ENCODE measurements around the gene RFX6.
"Not testable (repeated sequence)": the region's sequence is repeated elsewhere in the genome, so short reads cannot be mapped to it uniquely, and the experiment has no call there.

RFX6 gene

GRCh38 chr6:116876635-116877611 is at the start of gene RFX6:
Gene RFX6, plus strand, starts transcription at chr6:116877242. Its CDS starts 34 bp downstream, at chr6:116877276.
- no peak for DNase-seq (ENCODE audit: low spot score)

GRCh38 chr6:116827561-116828240 is 49.3 kb upstream of the RFX6 start:
- no peak for DNase-seq (ENCODE audit: low spot score)

DNA sequence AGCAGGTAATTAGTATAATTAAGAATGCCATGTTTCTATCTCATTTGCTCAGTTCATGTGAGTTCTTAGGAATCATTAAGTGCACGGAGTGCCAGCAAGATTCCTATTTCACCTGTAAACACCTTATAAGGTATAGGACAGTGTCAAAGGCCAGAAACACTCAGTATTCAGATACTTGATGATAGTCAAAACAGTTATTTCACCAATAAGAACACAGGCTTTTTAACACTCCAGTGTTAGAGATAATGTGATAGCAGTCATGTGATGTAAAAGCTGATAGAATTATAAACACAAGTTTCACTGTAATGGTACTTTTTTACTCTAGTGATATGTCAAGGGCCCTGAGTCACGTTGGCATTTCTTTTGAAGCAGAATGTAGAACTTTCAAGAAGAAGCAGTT is 48.1 kb upstream of the RFX6 start, which contains the start of gene GPRC6A:
Gene GPRC6A, minus strand, starts transcription at position 101 of the 400 bp plus-strand sequence. Its CDS starts 70 bp downstream, at position 31.
- DNase-seq (ENCODE audit: low spot score): no peak

- not testable (repeated sequence) for DNase-seq (ENCODE audit: low spot score)
Observed at GRCh38 chr6:116834526-116834925, 42.5 kb upstream of the RFX6 start.

GRCh38 chr6:116836606-116837342 is 40.3 kb upstream of the RFX6 start:
- DNase-seq (ENCODE audit: low spot score): no peak

DNA sequence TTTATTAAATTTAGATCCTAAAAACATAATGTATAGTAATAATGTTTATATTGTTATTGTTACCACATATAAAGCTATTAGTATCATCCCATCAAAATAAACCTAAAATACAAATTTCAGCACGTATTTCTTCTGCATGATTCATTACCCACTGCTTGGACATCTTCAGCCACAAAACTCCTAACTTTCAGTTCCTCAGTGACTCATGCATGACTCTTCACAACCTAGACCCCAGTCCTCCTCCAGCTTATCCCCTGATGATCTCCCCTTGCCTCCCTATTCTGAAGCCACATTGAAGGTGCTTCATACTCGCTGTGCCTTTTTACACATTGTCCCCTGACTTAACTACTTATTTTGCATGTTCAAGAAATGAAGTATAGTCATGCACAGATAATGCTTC is 37.0 kb upstream of the RFX6 start:
- DNase-seq (ENCODE audit: low spot score): no peak

DNA sequence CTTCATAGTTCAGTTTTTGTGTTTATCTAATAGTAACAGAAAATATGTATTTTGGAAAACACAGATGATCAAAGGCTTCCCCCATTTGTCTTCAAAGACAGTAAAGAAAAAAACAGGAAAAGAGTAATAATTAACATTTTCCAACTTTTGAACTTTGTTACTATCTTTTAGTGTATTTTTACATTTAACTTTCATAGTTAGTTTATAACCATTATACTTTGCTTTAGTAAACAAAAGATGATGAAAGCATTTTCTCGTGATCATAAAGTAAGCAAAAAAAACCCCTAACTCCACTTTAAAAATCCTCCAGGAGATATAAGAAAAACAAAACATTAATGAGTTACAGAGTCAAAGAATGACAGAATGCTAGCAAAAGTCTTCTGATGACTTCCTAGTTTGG is 34.6 kb upstream of the RFX6 start:
- no peak for DNase-seq (ENCODE audit: low spot score)

DNA sequence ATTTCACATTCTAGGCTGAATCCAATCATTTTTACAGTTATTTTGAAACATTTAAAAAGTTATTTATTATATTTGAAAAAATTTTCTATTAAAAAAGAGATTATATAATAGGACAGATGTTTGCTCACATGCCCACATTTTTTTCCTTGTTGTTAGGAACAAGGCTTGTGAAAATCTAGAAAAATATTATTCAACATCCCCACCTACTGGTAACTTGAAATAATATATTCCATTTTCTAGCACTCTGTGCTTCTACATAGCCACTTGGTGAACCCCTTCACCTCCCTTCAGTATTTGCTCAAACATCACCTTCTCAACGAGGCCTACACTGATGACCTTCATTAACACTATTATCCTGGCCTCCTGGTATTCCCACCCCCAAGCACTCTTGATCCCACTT is 29.8 kb upstream of the RFX6 start:
- peak; percentile 31 for DNase-seq (ENCODE audit: low spot score)

GRCh38 chr6:116858060-116858459 is 19.0 kb upstream of the RFX6 start:
- DNase-seq (ENCODE audit: low spot score): no peak

DNA sequence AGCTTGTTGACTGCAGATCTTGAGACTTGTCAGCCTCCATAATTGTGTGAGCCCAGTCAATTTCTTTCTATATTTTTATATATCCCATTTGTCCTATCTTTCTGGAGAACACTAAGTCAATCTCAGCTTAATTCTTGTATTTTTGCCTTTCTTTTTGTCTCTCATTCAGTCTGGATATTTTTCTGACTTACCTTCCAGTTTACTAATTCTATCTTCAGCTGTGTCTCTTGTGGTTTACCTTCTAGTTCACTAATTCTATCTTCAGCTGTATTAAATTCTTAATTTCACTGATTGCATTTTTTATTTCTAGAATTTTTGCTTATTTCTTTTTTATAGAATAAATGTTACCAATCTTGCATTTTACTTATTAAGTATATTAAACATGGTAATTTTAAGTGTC is 17.8 kb upstream of the RFX6 start:
- DNase-seq (ENCODE audit: low spot score): no peak

GRCh38 chr6:116866281-116866871 is 10.7 kb upstream of the RFX6 start:
- no peak for DNase-seq (ENCODE audit: low spot score)

- no peak for DNase-seq (ENCODE audit: low spot score)
Observed at GRCh38 chr6:116872771-116873170, 4.3 kb upstream of the RFX6 start.

DNA sequence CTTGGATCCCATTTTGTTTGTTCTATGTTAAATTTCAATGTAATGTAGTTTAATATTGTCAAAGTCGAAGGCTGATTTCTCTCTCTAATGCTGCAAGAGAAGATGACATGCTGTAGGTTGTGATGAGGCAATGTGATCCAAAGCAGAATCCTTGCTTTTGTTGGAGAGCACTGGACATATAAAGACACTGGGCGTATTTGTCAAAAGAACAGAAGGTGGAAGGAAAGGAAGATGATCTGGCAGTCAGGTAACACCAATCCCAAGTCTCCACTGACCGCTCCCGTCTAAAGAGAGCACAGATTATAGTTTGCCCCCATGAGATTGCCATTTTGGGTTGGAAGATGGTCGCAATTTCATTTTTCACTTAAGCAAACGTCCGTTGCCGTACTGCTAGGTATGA is 935 bp upstream of the RFX6 start:
- no peak for DNase-seq (ENCODE audit: low spot score)

- no peak for DNase-seq (ENCODE audit: low spot score)
Observed at GRCh38 chr6:116877743-116878142, 701 bp downstream of the RFX6 start.

DNA sequence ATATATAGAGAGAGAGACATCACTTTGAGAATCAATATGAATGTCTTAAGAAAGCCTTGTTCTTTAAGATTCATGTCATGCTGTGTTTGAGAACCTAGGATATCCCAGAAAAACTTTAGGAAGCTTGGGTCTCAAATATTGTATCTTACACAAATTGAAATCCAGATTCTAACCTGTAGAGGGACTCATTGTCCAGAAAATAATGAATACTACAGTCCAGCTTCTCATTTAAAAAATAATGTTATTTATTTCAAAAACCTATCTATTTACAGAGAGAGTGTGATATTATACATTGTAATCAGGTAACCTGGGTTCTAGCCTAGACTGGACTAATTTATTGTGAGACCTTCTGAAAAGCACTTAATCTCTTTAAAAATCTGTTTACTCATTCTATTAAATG is 4.2 kb downstream of the RFX6 start:
- DNase-seq (ENCODE audit: low spot score): no peak

DNA sequence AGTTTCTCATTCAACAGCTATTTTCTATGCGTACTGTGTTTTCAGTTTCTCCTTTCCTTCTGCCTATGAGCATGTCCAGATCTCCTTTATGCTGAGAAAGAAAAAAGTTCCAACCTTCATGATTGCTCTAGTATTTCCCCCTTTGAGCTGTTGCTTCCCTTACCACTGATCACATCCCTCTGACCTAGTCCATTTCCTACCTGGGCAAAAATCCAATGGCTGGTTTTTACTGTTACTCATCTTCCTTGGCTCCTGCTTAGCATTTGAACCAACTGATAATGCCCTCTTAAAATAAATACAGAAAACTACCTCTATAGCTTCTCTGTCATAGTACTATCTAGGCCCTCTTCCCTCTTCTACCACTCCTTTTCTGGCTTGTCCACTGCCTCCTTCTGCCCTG is 6.0 kb downstream of the RFX6 start:
- no peak for DNase-seq (ENCODE audit: low spot score)

DNA sequence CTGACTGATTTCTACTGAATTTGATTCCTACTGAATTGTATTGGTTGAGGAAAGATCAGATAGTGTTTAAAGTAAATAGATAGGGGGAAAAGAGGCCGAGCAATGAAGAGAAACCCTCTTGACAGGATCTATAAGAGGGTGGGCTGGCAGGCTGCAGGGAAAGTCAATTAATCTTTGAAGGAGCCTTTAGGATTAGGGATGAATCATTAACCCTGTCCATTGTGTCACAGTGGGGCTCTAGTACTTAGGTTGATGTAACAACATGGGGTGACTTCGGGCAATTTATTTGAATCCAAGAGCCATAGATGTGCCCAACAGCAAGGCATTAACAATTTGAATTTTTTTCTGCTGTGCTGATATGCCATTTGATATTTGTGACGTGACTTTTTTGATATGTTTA is 7.5 kb downstream of the RFX6 start:
- no peak for DNase-seq (ENCODE audit: low spot score)

DNA sequence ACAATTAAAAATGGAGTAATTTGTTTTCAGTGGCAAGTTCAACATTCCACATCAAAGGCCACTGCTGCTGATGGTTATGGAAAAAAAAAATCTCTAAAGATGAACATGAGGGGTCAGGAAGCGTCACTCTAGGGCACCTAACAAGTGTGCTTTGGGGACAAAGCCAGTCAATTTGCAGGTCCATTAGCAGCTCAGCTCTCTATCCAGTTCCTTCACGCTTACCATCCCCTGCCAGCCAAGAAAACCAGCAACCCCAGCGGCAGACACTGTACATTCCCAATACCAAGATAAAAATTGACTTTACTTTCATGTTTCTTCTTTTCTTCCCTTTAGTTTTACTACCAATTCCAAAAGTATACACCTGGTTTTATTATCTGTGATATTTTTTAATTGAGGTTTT is 10.1 kb downstream of the RFX6 start:
- no peak for DNase-seq (ENCODE audit: low spot score)

DNA sequence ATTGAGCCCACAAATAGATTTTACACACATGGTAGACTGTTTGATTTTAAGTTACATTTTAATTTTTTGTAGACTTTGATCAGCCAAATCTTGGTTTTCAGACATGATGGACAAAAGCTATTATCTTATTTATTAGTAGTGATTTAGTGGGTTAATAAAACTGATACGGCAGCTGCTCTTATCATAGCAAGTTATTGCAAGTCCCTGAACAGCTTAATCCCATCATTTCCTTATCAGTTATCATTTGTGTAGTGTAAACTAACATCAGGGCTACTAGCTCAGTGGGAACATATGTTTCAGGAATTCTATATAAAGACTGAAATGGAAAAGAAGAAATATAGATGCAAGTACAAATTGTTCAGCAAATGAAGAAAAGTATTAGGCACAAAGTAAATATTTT is 10.9 kb downstream of the RFX6 start:
- no peak for DNase-seq (ENCODE audit: low spot score)

DNA sequence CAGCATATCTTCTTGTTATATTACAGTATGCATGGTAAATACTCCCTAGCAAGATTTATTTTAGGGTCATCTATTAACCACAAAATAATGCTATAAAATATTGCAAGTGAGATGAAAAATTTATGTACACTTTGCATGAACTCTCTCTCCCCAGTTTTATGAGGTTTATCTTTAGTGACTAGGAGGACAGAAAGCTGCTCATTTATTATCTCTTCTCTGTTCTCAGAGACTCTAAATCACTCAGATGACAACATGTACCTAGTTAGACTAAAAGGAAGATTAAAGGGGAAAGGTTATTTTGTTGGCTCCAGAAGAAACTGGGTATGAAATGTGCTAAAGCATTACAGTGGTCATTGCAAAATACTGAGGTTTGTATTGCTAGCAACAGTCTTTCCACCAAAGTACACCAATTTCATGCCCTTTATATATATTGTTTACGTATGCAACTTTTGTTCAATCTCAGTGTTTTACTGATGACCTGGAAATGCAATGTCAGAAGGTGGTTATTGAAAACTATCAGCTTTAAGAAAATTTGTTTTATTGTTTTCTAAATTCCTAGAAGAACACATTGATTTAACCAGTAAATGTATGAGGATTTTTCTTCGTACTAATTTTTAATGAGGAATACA is 11.8 kb downstream of the RFX6 start:
- DNase-seq (ENCODE audit: low spot score): no peak

GRCh38 chr6:116894669-116895068 is 17.6 kb downstream of the RFX6 start:
- DNase-seq (ENCODE audit: low spot score): no peak

- DNase-seq (ENCODE audit: low spot score): no peak
Observed at GRCh38 chr6:116895935-116896334, 18.9 kb downstream of the RFX6 start.

Data from cerebellar cortex (tissue), 1 donor.